ENCODE results near the gene PLCG2.
"Not testable (repeated sequence)": the region's sequence is repeated elsewhere in the genome, so short reads cannot be mapped to it uniquely, and the experiment has no call there.

Gene PLCG2

GRCh38 chr16:81933361-81933760, 154.3 kb downstream of the PLCG2 start:
- in situ Hi-C loops (cut with MboI; ENCODE audit: low sequenced_read_pairs): no loop called here

- in situ Hi-C loops (cut with MboI; ENCODE audit: low sequenced_read_pairs): not testable (repeated sequence)
Measured at GRCh38 chr16:81934711-81935110, 155.6 kb downstream of the PLCG2 start.

- in situ Hi-C loops (cut with MboI; ENCODE audit: low sequenced_read_pairs): no loop called here
Measured at GRCh38 chr16:81936209-81937000, 157.3 kb downstream of the PLCG2 start.

GRCh38 chr16:81937305-81938038, 158.4 kb downstream of the PLCG2 start:
- in situ Hi-C loops (cut with MboI; ENCODE audit: low sequenced_read_pairs): no loop called here

GRCh38 chr16:81938326-81939163, 159.5 kb downstream of the PLCG2 start:
- in situ Hi-C loops (cut with MboI; ENCODE audit: low sequenced_read_pairs): no loop called here

- in situ Hi-C loops (cut with MboI; ENCODE audit: low sequenced_read_pairs): no loop called here
Measured at GRCh38 chr16:81939164-81940056, 160.3 kb downstream of the PLCG2 start.

- in situ Hi-C loops (cut with MboI; ENCODE audit: low sequenced_read_pairs): no loop called here
Measured at GRCh38 chr16:81940781-81941560, 161.9 kb downstream of the PLCG2 start.

GRCh38 chr16:81942007-81942601, 163.0 kb downstream of the PLCG2 start:
- in situ Hi-C loops (cut with MboI; ENCODE audit: low sequenced_read_pairs): no loop called here

- in situ Hi-C loops (cut with MboI; ENCODE audit: low sequenced_read_pairs): no loop called here
Measured at GRCh38 chr16:81945665-81946064, 166.6 kb downstream of the PLCG2 start.

- in situ Hi-C loops (cut with MboI; ENCODE audit: low sequenced_read_pairs): no loop called here
Measured at GRCh38 chr16:81946206-81946605, 167.1 kb downstream of the PLCG2 start.

- in situ Hi-C loops (cut with MboI; ENCODE audit: low sequenced_read_pairs): no loop called here
Measured at GRCh38 chr16:81951564-81951963, 172.5 kb downstream of the PLCG2 start.

GRCh38 chr16:81956213-81956948, 177.3 kb downstream of the PLCG2 start:
- in situ Hi-C loops (cut with MboI; ENCODE audit: low sequenced_read_pairs): no loop called here

GRCh38 chr16:81964808-81965207, 185.7 kb downstream of the PLCG2 start:
- in situ Hi-C loops (cut with MboI; ENCODE audit: low sequenced_read_pairs): no loop called here

GRCh38 chr16:81967358-81967757, 188.3 kb downstream of the PLCG2 start:
- in situ Hi-C loops (cut with MboI; ENCODE audit: low sequenced_read_pairs): no loop called here

- in situ Hi-C loops (cut with MboI; ENCODE audit: low sequenced_read_pairs): no loop called here
Measured at GRCh38 chr16:81971853-81972252, 192.8 kb downstream of the PLCG2 start.

GRCh38 chr16:81973737-81974136, 194.6 kb downstream of the PLCG2 start:
- in situ Hi-C loops (cut with MboI; ENCODE audit: low sequenced_read_pairs): no loop called here

GRCh38 chr16:81975637-81976036, 196.5 kb downstream of the PLCG2 start:
- in situ Hi-C loops (cut with MboI; ENCODE audit: low sequenced_read_pairs): no loop called here

- in situ Hi-C loops (cut with MboI; ENCODE audit: low sequenced_read_pairs): not testable (repeated sequence)
Measured at GRCh38 chr16:81977335-81977942, 198.3 kb downstream of the PLCG2 start.

All from hTERT RPE-1 (cell line).